CD4-positive, alpha-beta T cell treated with Interleukin-15 for 1 hour (primary cell): ENCODE results near the gene ADRA2B.
A peak's percentile ranks its signal among the peaks of the same experiment; 100 is the strongest.
"Not testable (repeated sequence)": the region's sequence is repeated elsewhere in the genome, so short reads cannot be mapped to it uniquely, and the experiment has no call there.

Experiments used
- DNase-seq: peaks from one replicate; pipeline ENCODE4 v3.0.0-alpha.2; 2020

ADRA2B gene

DNA sequence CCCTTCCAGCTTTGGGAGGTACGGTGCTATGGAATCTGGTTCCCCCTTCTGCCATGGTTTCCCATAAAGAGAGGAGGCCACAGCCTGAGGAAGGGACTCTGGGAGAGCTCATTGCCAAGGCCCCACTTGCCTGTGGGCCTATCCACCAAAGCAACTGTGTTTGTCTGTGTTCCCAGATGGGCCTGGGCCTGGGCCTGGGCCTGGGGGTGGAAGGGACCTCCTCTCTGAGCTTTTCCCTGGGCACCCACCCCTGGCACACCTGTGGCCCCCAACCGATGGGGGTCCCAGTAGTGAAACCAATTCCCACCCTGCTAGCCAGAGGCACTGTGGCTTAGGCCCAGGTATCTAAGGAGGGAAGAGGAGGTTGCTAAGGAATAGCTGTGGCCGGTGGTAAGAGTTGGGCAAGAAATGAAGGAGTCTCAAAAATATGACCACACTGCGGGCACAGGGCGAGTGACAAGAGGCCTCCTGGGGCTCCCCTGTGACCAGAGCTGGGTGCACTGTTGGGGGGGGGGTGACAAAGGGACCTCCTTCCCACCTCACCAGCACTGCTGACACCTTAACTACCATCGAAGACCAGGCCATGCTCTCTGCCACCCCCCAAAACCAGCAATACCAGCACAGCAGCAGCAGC is 33.8 kb upstream of the ADRA2B start:
- no peak for DNase-seq

- peak; percentile 99 for DNase-seq
Measured at GRCh38 chr2:96148410-96149217, 32.2 kb upstream of the ADRA2B start.

GRCh38 chr2:96147593-96148201 is 31.3 kb upstream of the ADRA2B start:
- no peak for DNase-seq

GRCh38 chr2:96146881-96147592 is 30.7 kb upstream of the ADRA2B start:
- no peak for DNase-seq

- peak; percentile 92 for DNase-seq
Measured at GRCh38 chr2:96146153-96146880, 29.9 kb upstream of the ADRA2B start.

DNA sequence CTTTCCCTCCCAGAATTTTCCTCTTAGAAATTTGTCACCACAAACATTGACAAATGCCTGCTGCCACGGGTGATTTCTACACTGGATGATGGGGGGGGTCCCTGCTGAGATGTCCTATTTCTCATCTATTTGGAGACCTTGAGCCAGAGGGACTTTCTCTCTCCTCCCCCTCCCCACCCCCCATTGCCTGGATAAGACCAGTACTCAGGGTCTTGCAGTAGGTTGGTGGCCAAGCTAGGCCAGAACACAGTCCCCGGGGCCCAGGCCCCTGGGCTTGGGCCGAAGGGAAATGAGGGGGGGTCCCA is 29.4 kb upstream of the ADRA2B start:
- no peak for DNase-seq

DNA sequence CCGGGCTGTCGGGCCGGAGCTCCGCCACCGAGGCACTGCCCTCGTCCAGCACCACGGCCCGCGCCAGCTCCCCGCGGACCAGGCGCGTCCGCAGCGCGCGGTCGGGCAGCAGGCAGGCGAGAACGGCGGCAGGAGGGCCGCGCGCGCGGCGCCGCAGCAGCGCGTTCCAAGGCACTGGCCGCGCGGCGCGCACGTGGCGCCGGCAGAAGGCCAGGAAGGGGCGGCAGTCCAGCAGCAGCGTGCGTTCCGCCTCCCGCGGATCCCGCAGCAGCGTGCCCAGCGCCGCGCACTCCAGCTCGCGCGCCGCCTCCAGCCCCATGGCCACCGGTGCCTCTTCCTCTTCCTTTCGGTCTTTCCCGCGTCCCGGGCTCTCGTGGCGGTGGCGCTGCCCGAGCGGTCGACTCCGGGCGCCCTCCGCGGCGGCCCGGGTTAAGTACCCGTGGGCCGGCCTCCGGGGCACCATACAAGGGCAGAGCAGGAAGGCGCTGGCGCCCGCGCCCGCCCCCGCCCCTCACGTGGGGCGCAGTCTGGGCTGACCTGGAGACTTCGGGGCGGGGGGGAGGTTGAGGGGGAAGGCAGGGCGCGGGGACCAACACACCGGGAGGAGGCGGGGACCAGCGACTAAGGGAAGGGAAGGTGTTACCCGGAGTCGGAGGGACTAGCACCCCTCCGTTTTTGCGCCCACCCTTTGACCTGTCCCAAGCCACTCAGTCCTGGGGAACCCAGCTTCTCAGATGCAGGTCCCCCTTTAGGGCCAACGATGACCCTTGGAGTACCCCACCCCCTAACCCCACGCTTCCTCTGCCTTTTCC is 28.9 kb upstream of the ADRA2B start, which contains the start of gene DUSP2:
Gene DUSP2, minus strand, starts transcription at position 405 of the 812 bp plus-strand sequence. Its CDS starts 86 bp downstream, at position 319.
- peak; percentile 97 for DNase-seq

- DNase-seq, result peak; percentile 44
Measured at GRCh38 chr2:96144481-96145035, 28.2 kb upstream of the ADRA2B start.

GRCh38 chr2:96143848-96144480 is 27.6 kb upstream of the ADRA2B start:
- peak; percentile 36 for DNase-seq

GRCh38 chr2:96143231-96143847 is 27.0 kb upstream of the ADRA2B start:
- DNase-seq, result peak; percentile 24

- DNase-seq, result peak; percentile 80
Measured at GRCh38 chr2:96142217-96143113, 26.1 kb upstream of the ADRA2B start.

DNA sequence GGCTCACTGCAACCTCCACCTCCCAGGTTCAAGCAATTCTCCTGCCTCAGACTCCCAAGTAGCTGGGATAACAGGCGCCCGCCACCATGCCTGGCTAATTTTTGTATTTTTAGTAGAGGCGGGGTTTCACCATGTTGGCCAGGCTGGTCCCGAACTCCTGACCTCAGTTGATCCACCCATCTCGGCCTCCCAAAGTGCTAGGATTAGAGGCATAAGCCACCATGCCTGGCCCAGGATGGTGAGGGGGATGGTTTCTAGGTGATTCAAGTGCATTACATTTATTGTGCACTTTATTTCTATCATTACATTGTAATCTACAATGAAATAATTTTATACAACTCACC is 25.2 kb upstream of the ADRA2B start:
- DNase-seq, result not testable (repeated sequence)

DNA sequence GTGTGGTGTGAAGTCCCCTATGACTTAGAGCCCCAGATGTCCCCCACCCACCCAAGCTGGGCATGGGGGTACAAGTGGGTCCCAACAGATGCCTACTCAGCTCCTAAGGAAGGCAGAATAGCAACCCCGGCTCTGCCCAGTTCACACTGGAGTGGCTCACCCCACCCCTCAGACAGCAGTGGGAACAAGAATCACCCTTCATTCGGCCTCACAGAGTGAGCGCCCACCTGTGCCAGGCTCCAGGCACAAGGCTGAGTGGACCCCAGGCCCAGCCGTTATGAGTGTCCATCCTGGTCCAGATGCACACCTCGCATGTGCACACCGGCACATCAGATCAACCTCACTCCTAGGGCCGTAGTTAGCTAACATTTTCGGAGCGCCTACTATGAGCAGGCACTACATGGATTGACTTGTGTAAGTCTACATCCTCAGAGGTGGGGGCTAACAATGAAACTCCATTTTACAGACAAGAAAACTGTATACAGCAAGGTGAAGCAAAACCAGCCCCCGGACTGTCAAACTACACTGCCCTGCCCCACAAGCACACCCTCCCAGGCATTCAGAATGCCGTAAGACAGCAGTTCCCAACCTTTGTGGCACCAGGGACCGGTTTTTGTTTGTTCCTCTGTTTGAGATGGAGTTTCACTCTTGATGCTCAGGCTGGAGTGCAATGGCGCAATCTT is 24.7 kb upstream of the ADRA2B start:
- peak; percentile 30 for DNase-seq

DNA sequence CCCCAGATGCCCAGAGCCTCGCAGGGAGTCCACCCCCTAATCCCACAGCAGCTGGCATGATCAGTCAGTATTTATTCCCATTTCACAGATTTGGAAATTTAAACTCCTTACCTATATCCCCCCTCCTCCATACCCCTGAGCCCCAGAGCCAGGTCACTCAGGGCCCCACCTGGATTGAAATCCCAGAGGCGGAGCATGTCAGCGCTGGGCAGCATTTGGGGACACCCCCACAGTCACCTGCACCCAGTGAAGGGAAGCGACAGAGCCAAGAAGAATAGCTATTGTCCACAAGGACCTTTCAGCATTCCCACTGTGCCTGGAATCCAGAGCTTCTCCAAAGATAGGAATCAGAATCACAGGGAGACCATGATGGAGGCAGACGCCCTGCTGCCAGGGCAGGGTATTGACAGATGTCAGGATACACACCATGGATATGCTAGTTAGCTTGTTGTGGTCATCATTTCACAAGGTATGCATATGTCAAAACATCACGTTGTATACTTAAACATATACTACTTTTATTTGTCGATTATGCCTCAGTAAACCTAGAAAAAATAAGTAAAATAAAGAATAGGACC is 22.9 kb upstream of the ADRA2B start:
- DNase-seq, result no peak

DNA sequence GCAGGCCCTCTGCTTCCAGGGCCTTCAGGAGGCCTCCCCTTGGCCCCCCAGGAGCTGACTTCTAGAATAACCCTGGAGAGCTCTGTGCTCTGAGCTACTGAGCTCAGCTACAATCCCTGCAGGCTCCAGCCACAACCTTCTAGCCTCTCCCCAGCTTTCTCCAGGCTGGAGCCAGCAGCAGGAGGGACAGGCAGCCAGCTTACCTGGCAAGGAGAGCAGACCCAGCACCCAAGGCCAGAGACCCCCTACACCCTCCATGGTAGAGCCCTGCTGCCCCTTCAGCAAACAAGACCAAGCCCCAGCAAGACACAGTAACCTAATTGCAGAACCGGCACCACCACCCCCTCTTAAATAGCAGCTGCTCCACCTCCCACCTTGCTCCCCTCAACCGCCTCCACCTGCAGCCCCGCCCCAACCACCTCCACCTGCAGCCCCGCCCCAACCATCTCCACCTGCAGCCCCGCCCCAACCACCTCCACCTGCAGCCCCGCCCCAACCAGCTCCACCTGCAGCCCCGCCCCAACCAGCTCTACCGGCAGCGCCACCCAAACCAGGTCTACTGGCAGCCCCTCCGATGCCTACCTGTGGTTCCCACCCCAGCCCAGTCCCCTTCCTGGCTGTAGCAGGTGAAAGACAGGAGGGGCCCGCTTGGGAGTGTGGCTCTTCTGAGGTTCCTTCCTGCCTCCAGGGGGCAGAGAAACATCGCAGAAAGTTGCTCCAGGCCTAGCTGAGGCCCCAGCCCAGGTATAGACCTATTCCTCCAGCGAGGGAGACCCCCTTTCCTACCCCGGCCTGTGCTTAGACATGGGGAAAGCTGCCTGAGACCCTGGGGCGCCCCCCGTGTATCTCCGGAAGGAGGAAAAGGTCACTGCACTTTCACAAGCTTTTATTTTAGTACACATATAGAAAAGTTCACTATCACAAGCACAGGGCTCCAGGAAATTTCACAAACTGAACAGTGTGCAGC is 22.1 kb upstream of the ADRA2B start, which contains the start of gene ASTL:
Gene ASTL, minus strand, starts transcription at position 324 of the 967 bp plus-strand sequence. Its CDS starts 66 bp downstream, at position 258.
- DNase-seq, result peak; percentile 74

DNA sequence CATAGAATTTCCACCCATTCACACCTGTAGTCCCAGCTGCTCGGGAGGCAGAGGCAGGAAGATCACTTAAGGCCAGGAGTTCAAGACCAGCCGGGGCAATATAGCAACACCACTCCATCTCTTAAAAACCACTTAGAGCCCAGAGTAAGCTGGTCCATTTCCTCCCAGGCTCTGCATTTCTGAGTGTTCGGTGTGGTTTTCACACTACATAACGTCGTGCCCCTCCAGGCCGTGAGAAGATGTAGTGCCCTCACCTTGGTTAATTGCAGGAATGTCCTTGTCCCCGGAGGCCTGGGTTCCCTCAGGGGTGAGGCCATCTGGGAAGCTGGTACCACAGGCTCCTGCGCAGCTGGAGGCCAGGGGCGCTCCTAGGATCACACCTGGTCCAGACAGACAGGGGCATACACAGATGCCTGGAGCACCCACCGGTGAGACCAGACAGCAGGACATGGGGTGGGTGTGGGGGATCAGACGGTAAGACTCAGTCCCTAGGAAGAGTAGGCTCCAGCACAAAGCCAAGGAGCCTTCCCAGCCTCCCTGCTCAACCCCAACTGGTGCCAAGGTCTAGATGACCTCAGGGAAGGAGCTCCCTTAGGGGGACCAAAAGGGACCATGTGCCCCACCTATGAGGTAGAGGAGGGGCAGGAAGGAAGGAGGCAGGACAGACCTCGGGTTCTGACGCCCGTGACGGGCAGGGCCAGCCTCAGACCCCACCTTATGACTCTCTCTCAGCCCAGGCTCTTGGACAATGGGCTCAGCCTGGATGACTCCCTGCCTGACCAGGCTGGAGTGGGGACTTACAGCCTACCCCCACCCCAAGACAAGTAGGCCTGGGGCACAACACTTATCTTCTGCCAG is 21.2 kb upstream of the ADRA2B start:
- no peak for DNase-seq
